HG02610 (cell line): ENCODE data around the gene BBS4.
A peak's percentile ranks its signal among the peaks of the same experiment; 100 is the strongest.
"Not testable (repeated sequence)": the region's sequence is repeated elsewhere in the genome, so short reads cannot be mapped to it uniquely, and the experiment has no call there.

Experiments used
- ATAC-seq: cut with Tn5 transposase; IDR thresholded peaks from one replicate; pipeline ENCODE4 v1.9.1; 2021; ENCODE audit warnings: mild to moderate bottlenecking, moderate library complexity; ENCODE audit not compliant: unreplicated experiment

The BBS4 gene, protein sequence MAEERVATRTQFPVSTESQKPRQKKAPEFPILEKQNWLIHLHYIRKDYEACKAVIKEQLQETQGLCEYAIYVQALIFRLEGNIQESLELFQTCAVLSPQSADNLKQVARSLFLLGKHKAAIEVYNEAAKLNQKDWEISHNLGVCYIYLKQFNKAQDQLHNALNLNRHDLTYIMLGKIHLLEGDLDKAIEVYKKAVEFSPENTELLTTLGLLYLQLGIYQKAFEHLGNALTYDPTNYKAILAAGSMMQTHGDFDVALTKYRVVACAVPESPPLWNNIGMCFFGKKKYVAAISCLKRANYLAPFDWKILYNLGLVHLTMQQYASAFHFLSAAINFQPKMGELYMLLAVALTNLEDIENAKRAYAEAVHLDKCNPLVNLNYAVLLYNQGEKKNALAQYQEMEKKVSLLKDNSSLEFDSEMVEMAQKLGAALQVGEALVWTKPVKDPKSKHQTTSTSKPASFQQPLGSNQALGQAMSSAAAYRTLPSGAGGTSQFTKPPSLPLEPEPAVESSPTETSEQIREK

DNA sequence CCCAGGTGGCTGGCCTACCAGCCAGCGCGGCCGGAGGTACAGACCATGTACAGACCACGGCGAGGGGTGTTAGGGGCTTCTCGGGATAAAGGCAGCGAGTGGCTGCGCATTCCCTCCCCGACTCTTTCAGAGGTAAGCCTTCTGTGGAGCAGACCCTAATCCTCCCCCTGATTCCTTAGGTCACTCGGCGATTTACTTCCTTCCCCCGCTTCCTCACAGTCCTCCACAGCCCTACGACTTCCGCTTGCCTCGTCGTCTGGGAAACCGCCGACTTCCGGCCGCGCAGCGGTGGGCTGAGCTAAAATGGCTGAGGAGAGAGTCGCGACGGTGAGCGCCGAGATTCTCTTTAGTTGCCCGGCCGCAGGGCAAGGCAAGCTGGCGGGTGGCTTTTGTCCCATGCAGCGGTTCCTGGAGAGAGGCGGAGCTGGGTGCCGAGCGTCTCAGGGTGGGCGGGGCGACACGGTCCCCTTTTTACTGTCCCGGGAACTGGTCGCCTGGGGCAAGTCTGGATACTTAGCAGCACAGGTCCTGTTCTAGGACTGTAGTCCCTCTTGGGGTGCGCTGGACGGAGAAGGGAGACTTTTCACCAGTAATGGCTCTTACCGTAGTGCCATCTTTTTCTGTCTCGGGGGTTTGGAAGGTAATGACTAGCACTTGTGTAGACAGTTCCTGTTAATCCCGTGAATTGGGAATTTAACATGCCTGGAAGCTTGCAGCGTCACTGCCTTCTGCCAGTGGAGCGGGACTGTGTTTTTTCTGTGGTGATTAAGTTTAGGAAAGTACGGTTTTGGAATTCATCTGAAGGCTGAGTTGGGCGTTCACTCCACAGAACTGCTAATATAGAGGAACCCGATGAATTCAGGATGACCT lies at the start of gene BBS4, which contains the start of gene HIGD2B:
TSS of gene BBS4 (plus strand) at position 283 of the 870 bp plus-strand sequence. CDS start at position 304, 21 bp downstream.
TSS of gene HIGD2B (minus strand) at position 258 of the 870 bp plus-strand sequence. CDS start 9,808 bp downstream, outside the sequence.
- peak; percentile 97 for ATAC-seq

DNA sequence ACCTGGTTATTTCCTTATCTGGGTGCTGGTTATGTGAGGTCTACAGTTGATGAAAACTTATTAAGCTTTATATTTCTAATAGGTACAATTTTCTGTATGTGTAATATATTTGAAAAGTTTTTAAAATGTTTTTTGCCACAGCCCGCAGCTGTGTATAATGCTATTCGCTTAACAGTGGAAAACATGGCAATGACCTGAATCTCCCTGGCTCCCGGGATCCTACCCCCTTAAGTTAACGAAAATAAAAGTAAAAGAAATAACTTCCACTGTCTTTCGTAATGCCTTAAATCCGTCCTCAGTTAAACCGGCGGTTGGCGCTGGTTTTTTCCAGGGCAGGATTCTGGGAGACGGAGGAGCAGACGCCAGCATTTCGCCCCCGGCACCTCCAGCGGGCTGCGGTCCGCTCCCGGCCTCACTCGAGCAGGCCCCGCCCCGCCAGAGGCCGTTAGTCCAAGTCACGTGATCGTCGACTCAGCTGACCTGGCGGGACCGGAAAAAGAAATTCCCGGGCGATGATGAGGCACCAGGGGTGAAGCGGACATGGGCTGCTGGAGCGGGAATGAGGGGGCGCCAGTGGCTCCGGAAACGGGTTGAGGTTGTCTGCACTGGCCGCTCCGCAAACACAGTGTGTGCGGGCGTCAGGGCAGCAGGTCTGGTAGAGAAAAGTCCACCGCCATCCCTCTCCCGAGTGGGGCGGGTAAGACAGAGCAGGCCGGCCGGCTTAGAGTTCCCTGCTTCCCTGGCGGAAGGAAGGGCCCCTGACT lies 49.3 kb upstream of the BBS4 start:
- peak; percentile 51 for ATAC-seq

DNA sequence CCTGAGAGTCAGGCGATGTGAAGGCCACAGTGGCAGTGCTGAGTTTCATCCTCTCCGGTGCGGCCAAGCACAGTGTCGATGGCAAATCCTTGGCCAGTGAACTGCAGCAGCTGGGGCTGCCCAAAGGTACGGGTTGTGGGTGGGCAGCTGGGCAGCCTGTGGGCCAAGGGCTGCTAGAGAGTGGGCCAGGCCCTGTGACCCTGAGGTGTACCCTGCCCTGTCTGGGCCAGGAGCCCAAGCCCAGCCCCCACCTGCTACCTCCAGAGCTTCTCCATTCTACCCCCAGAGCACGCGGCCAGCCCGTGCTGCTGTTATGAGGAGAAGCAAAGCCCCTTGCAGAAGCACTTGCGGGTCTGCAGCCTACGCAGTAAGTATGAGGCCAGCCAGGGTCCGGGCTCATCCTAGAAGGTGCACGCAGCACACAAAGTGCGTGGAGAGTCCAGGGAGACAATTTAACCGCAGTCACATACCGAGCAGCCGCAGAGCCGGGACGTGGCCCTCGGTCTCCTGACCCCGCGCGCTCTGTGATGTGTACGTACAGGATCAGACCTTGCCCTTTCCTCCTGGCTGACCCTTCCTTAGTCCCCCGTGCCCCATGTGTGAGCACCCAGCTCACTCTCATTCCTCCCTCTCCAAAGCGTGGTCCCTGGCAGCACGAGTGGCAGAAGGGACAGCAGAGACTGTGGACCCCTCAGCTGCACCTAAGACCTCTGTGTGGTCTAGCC lies 46.1 kb upstream of the BBS4 start:
- ATAC-seq = not testable (repeated sequence)

DNA sequence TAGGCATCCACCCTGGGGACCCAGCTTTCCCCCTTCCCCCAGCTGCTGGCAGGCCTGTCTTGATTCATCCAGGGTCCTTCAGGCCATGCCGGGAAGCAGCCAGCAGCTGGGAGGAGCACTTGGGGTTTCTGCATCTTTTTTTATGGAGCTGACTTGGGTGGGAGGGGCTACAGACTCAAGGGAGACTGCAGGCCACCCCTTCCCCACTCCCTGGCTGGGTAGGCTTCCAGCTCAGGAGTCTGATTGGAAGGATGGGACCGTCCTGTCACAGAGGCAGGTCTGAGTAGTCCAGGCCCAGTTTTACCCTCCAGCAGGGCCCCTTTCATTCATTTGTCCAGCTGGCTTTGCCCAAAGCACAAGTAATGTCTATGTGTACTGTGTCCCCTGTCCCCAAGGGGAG lies 43.7 kb upstream of the BBS4 start:
- ATAC-seq = not testable (repeated sequence)

DNA sequence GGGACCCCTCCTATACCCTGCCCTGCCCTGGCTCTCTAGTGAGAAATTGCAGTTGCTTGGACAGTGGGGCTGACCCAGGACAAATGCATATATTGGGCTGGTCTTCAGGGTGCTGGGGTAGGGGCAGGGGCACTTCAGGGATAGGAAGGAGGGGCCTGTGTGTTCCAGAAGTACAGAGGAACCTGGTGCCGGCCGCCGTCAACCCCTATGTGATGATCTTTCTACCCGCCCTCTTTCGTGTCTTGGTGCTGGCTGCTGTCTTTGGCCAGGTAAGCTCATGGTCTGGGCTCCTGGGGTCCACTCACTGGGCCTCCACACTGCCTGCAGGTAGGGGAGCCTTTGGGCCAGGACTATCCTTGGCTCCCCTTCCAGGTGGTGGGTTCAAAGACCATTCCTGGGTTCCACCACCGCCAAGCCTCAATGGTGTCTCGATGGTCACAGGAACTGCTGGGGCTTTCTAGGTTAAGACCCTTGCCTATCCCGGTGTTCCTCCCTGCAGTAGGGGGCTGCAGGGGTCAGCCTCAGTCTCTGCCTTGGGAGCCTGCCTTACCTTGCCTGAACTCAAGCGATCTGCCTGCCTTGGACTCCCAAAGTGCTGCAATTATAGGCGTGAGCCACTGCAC lies 37.3 kb upstream of the BBS4 start:
- ATAC-seq = not testable (repeated sequence)

DNA sequence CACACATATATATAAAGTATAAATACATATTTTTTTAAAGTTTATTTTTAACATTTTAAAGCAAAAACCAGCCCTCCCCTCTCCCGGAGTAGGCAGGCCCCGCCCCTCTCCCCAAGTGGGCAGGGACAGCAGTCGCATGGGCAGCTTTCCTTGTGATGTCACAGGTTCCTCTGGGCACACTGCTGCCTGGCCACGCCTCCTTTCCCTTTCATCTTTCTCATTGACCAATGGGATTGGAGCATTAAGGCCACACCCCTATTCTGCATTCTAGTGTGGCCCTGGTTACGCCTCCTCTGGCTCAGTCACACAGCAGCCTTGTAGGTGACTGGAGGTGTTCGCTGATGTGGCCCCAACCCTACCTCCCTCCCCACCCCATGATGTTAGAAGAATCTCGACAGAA lies 31.6 kb upstream of the BBS4 start, which contains the start of gene GOLGA6B:
TSS of gene GOLGA6B (plus strand) at position 301 of the 400 bp plus-strand sequence. CDS start at position 342, 41 bp downstream.
- not testable (repeated sequence) for ATAC-seq

DNA sequence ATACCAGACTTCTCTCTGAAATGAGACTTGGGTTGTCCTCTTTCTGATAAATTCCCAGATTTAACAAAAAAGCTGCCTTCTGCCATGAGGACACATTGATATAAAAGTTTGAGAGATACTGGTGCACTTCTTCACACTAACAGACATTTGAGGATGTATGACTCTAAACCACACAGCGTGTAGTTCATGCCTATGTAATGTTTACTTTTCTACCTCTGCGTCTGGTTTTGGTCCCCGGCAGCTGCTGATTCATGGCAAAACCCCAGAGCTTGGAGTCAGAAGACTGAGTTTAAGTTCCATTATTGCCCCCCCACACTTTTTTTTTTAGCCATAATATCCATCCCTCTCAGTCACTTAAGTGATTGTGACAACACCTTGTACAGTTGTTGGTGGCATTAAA lies 30.0 kb upstream of the BBS4 start:
- not testable (repeated sequence) for ATAC-seq

DNA sequence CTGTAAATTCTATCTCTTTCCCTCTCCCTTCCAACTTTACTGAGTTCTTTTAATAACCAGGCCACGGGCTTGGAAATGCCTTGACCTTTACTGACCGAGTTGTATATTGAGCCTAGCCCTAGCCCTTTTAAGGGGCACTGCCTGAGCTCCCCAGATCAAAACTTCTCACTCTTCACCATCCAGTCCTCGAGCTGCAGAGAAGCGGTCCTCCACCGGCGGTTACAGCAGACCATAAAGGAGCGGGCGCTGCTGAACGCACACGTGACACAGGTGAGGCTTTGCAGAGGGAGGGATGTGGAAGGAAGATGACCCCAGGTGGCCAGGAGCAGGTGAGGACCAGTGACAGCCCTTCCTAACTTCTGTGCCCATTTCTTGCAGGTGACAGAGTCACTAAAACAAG lies 24.9 kb upstream of the BBS4 start:
- ATAC-seq = not testable (repeated sequence)

DNA sequence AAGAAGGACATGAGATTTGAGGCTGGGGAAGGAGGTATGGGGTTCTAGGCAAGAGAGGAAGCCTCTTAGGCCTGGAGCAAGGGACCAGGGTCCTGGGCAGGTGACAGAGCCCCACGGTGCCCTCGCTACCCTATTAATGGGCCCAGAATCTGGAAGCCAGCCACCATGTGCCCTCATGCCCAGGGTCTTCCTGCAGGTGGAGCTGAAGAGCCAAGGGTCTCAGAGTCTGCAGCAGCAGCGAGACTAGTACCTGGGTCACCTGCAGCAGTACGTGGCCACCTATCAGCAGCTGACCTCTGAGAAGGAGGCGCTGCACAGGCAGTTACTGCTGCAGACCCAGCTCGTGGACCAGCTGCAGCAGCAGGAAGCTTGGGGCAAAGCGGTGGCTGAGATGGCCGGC lies 22.1 kb upstream of the BBS4 start:
- not testable (repeated sequence) for ATAC-seq

DNA sequence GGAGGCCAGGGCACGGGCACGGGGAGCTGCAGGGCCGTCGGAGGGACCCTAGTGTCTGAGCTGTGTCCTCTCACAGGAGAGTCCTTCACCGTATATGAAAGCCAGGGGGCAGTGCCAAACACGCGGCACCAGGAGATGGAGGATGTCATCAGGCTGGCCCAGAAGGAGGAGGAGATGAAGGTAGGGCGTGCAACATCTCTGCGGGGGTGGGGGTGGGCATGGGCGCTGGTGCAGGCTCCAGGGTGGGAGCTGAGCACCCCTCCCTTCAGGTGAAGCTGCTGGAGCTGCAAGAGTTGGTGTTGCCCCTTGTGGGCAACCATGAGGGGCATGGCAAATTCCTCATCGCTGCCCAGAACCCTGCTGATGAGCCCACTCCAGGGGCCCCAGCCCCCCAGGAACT lies 20.3 kb upstream of the BBS4 start:
- not testable (repeated sequence) for ATAC-seq

DNA sequence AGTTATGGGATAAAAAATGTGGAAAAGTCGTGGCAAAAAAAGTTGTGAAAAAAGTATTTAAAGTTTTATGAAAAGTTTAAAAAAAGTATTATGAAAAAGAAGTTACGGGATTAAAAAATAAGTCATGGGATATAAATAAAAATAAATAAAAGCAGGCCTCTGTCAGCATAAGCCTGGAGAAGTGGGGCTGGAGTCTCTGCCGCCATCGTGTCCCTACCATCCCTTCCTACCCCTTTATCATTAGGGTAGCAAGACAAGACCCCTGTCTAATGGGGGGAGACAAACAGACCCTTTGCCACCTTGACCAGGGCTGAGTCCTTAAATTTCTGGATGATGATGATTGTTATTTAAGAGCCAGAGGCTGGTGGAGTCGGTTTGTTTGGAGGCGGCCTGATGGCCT lies 16.2 kb upstream of the BBS4 start:
- ATAC-seq = not testable (repeated sequence)

DNA sequence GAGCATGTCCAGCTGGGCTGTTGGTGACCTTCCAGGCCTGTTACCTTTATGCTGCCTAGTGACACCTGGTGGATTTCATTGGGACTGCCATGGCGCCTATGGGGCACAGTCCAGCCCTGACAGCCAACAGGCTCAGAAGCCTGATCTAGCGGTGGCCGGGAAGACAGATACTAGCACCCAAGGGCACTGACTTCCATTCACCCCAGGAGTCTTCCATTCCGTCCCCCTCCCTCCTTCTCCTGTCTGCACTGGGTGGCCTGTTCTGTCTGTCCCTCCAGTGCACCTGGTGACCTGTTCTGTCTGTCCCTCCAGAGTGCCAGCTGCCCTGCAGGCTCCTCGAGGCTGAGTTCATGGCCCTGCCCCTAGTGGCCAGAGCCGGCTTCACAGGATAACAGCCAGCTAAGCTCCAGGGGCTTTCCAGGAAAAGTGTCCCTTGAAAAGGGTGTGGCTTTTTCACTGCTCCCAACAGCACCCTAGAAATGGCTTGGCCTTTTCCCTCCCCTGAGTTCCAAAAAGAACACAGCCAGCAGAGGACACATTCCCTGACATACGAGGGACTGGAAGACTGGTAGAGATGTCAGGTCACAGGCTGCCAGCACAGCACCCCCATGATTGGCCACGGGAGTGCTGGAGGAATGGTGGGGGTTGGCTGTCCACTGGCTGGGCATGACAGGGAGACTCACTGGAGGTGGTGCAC lies 15.2 kb upstream of the BBS4 start:
- ATAC-seq = peak; percentile 80

DNA sequence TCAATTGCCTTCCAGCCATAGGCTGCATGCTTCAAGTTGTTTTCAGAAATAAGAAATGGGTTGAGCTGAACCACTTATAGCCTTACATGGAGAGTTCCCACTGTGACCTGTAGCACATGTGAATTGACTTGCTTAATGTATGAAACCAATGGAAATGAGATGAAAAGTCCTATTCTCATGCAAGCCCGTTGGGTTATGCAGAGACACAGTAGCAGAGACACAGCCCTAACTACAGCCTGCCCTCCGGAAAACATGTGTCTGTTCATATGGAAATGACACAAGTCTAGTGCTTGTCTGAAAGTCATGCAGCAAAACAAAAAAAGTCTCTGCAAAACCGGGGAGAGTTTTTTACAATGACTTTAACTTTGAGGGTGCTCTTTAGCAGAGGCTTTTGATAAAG lies 14.5 kb upstream of the BBS4 start:
- no peak for ATAC-seq

DNA sequence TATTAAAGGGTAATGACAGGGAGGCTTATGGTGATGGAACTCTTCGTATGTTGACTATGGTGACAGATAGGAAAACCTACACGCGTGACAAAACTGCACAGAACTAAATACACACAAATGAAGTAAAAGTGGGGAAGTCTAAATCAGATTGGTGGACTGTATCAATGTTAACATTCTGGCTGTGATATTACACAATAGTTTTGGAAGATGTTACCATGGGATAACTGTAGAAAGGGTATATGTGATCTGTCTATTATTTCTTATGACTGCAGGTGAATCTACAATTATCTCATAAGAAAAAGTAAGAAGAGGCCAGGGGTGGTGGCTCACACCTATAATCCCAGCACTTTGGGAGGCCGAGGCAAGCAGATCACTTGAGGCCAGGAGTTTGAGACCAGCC lies 9.2 kb upstream of the BBS4 start:
- ATAC-seq = no peak

DNA sequence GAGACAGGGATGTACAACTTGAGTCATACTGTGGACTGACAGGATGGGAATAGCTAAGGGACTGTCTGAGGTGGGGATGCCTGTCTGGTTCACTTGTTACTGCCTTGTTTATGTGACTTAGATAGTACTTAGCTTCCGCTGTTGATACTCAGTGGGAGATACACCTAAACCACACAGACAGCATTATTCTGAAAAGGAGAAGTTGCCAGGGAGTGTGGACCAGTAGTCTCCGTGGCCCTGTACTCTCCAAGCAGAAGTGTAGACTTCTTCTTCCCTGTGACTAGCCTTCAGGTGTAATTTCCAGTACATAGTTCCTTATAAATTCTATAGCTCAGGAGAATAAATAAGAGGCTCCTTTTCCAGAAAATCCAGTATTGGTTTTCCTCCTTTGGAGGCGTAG lies 5.1 kb upstream of the BBS4 start:
- no peak for ATAC-seq

DNA sequence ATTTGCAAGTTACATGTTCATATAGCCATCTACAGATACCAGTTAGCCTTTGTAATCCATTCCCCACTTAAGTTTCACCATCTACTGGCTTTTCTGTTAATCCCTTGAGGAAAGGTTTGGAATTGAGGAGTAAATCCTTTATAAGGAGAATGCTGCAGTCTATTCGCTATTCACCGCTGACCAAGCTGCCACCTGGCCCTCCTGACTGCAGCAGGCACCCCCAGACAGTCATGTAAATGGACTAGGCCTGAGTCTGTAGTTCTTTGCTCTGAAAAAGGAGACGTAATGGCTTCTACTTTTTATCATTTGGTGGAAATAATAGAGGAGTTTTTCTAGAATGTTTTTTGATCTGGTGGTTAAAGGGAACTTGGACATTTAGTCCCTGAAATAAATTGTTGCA lies 3.2 kb upstream of the BBS4 start:
- no peak for ATAC-seq

DNA sequence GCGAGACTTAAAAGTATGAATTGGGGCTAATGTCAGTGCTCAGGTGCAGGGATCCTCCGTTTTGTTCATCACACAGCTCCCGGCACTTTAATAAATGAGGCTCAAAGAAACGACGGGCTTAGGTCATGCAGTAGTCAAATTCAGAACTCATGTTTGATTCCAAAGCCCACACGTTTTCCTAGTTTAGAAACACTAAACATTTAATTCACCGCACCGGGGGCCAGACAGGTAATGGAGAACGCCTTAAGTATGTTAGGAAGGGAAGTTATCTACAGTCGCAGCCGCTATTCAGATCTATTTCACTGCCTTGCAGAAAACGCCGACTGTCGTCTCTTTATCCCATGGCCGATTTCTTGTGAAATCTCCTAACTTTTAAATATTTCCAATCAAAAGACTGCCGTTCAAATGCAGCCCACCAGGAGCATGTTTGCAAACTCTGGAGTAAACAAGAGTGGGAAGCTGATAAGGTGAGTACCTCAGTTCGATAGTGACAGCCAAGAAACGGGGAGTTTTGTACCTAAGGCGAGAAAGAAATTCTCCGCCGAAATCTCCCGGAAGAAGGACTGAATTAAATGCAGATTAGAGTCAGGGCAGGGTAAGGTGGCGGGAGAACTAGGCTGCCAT lies 594 bp upstream of the BBS4 start:
- no peak for ATAC-seq

DNA sequence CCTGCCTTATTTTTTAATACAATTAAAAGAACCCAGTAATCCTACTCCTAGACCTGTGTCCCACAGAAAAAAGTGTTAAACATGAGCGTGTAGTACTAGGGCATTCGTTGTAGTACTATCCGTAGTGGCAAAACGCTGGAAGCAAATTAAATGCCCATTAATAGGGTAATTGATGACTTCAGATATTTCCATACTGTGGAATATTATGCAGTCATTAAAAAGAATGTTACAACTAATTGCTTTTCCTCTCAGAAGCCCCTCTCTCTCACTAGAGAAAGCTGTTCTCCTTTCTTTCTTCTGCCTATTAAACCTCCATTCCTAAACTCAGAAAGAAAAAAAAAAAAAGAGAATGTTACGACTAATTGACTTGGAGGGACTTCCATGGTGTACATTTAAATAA lies 2.7 kb downstream of the BBS4 start:
- no peak for ATAC-seq
